ENCODE measurements around the gene TERT.
"Not testable (repeated sequence)": the region's sequence is repeated elsewhere in the genome, so short reads cannot be mapped to it uniquely, and the experiment has no call there.

TERT gene

GRCh38 chr5:1330146-1330846 is 35.4 kb upstream of the TERT start:
- Histone ChIP-seq H3K4me2 (ENCODE audit: low read depth, low read length, poor library complexity, severe bottlenecking) (no peak overlapping the region), H3K9me3 (ENCODE audit: insufficient read depth, low read depth, low read length) (no peaks in the 10 kb centered on the region), H3K9me2 (replicated peaks; ENCODE audit: low read depth, low read length) (no peaks in the 10 kb centered on the region), H3K4me3 (ENCODE audit: low read length, poor library complexity, severe bottlenecking) (no peak overlapping the region), H3K36me3 (ENCODE audit: insufficient read depth, low read length) (peaks cover 64% of the 10 kb centered on the region; the same call in 1 of the 2 replicates), H3K4me1 (ENCODE audit: insufficient read depth, low read length, poor library complexity, severe bottlenecking) (no peaks in the 10 kb centered on the region), H3K27me3 (ENCODE audit: insufficient read depth, low read length, poor library complexity, severe bottlenecking) (no peaks in the 10 kb centered on the region), H2AFZ (ENCODE audit: low read length) (no peak overlapping the region), H3K79me2 (ENCODE audit: insufficient read depth, low read length) (peaks cover 22% of the 10 kb centered on the region; the same call in 1 of the 2 replicates), H3K9ac (ENCODE audit: low read depth, low read length, poor library complexity, severe bottlenecking) (no peak overlapping the region), H3F3A (ENCODE audit: low read depth) (peaks cover 7% of the 10 kb centered on the region; the same call in 1 of the 2 replicates), H4K20me1 (ENCODE audit: insufficient read depth, low read length, poor library complexity, severe bottlenecking) (peaks cover 29% of the 10 kb centered on the region)
- TF ChIP-seq EZH2phosphoT487 (IDR thresholded peaks at IDR 0.05; ENCODE audit: borderline replicate concordance) (no peak), CTCF (conservative IDR thresholded peaks at IDR 0.05; ENCODE audit: low read length) (no peak)

- H3K27me3 ChIP-seq (ENCODE audit: insufficient read depth, low read length, poor library complexity, severe bottlenecking) = no peaks in the 10 kb centered on the region
- H3K9ac ChIP-seq (ENCODE audit: low read depth, low read length, poor library complexity, severe bottlenecking) = no peak overlapping the region
- H3K9me2 ChIP-seq (replicated peaks; ENCODE audit: low read depth, low read length) = no peaks in the 10 kb centered on the region
- no peaks in the 10 kb centered on the region for H3K9me3 ChIP-seq (ENCODE audit: insufficient read depth, low read depth, low read length)
- no peak overlapping the region for H3K4me3 ChIP-seq (ENCODE audit: low read length, poor library complexity, severe bottlenecking)
- no peak overlapping the region for H3K4me2 ChIP-seq (ENCODE audit: low read depth, low read length, poor library complexity, severe bottlenecking)
- no peak for TF ChIP-seq CTCF (conservative IDR thresholded peaks at IDR 0.05; ENCODE audit: low read length)
- no peak for TF ChIP-seq EZH2phosphoT487 (IDR thresholded peaks at IDR 0.05; ENCODE audit: borderline replicate concordance)
- H3K36me3 ChIP-seq (ENCODE audit: insufficient read depth, low read length) = peaks cover 64% of the 10 kb centered on the region; the same call in 1 of the 2 replicates
- peaks cover 15% of the 10 kb centered on the region; the same call in 1 of the 2 replicates for H3K79me2 ChIP-seq (ENCODE audit: insufficient read depth, low read length)
- H3F3A ChIP-seq (ENCODE audit: low read depth) = peaks cover 7% of the 10 kb centered on the region; the same call in 1 of the 2 replicates
- no peak overlapping the region for H2AFZ ChIP-seq (ENCODE audit: low read length)
- peaks cover 20% of the 10 kb centered on the region for H4K20me1 ChIP-seq (ENCODE audit: insufficient read depth, low read length, poor library complexity, severe bottlenecking)
- no peaks in the 10 kb centered on the region for H3K4me1 ChIP-seq (ENCODE audit: insufficient read depth, low read length, poor library complexity, severe bottlenecking)
These were observed 34.3 kb upstream of the TERT start for GRCh38 chr5:1329111-1329579.

DNA sequence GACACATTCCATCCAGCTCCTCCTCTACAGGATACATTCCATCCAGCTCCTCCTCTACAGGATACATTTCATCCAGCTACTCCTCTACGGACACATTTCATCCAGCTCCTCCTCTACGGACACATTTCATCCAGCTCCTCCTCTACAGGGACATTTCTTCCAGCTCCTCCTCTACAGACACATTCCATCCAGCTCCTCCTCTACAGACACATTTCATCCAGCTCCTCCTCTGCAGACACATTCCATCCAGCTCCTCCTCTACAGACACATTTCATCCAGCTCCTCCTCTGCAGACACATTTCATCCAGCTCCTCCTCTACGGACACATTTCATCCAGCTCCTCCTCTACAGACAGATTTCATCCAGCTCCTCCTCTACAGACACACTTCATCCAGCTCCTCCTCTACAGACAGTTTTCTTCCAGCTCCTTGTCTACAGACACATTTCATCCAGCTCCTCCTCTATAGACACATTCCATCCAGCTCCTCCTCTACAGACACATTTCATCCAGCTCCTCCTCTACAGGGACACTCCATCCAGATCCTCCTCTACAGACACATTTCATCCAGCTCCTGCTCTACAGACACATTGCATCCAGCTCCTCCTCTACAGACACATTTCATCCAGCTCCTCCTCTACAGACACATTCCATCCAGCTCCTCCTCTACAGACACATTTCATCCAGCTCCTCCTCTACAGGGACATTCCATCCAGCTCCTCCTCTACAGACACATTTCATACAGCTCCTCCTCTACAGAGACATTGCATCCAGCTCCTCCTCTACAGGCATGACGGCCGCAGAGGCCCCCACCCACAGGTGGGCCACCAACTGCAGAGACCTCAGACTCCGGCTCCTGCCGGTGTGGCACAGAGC is 33.6 kb upstream of the TERT start:
- not testable (repeated sequence) for H3K4me2 ChIP-seq (ENCODE audit: low read depth, low read length, poor library complexity, severe bottlenecking); H3K9me2 ChIP-seq (replicated peaks; ENCODE audit: low read depth, low read length); H2AFZ ChIP-seq (ENCODE audit: low read length); H3K4me1 ChIP-seq (ENCODE audit: insufficient read depth, low read length, poor library complexity, severe bottlenecking); H3K27me3 ChIP-seq (ENCODE audit: insufficient read depth, low read length, poor library complexity, severe bottlenecking); H3K4me3 ChIP-seq (ENCODE audit: low read length, poor library complexity, severe bottlenecking); H3K9me3 ChIP-seq (ENCODE audit: insufficient read depth, low read depth, low read length); H3F3A ChIP-seq (ENCODE audit: low read depth); H3K9ac ChIP-seq (ENCODE audit: low read depth, low read length, poor library complexity, severe bottlenecking)
- peaks cover 64% of the 10 kb centered on the region; the same call in 1 of the 2 replicates for H3K36me3 ChIP-seq (ENCODE audit: insufficient read depth, low read length)
- peaks cover 14% of the 10 kb centered on the region; the same call in 1 of the 2 replicates for H3K79me2 ChIP-seq (ENCODE audit: insufficient read depth, low read length)
- peaks cover 14% of the 10 kb centered on the region for H4K20me1 ChIP-seq (ENCODE audit: insufficient read depth, low read length, poor library complexity, severe bottlenecking)

GRCh38 chr5:1326901-1327756 is 32.3 kb upstream of the TERT start:
- not testable (repeated sequence) for H3F3A ChIP-seq (ENCODE audit: low read depth)
- H3K36me3 ChIP-seq (ENCODE audit: insufficient read depth, low read length) = peaks cover 65% of the 10 kb centered on the region; the same call in 1 of the 2 replicates

DNA sequence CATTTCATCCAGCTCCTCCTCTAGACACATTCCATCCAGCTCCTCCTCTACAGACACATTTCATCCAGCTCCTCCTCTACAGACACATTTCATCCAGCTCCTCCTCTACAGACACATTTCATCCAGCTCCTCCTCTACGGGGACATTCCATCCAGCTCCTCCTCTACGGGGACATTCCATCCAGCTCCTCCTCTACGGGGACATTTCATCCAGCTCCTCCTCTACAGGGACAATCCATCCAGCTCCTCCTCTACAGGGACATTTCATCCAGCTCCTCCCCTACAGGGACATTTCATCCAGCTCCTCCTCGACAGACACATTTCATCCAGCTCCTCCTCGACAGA is 31.6 kb upstream of the TERT start:
- H3K27me3 ChIP-seq (ENCODE audit: insufficient read depth, low read length, poor library complexity, severe bottlenecking); H3K4me1 ChIP-seq (ENCODE audit: insufficient read depth, low read length, poor library complexity, severe bottlenecking); H3K4me2 ChIP-seq (ENCODE audit: low read depth, low read length, poor library complexity, severe bottlenecking); H3K9me3 ChIP-seq (ENCODE audit: insufficient read depth, low read depth, low read length); H4K20me1 ChIP-seq (ENCODE audit: insufficient read depth, low read length, poor library complexity, severe bottlenecking); H2AFZ ChIP-seq (ENCODE audit: low read length); H3K9ac ChIP-seq (ENCODE audit: low read depth, low read length, poor library complexity, severe bottlenecking); H3F3A ChIP-seq (ENCODE audit: low read depth); H3K4me3 ChIP-seq (ENCODE audit: low read length, poor library complexity, severe bottlenecking); H3K9me2 ChIP-seq (replicated peaks; ENCODE audit: low read depth, low read length): not testable (repeated sequence)
- Histone ChIP-seq H3K79me2 (ENCODE audit: insufficient read depth, low read length) (peaks cover 11% of the 10 kb centered on the region; the same call in 1 of the 2 replicates), H3K36me3 (ENCODE audit: insufficient read depth, low read length) (peaks cover 65% of the 10 kb centered on the region; the same call in 1 of the 2 replicates)

More at GRCh38 chr5:1326901-1327756, 32.3 kb upstream of the TERT start:
- H3K9ac ChIP-seq (ENCODE audit: low read depth, low read length, poor library complexity, severe bottlenecking); H3K4me2 ChIP-seq (ENCODE audit: low read depth, low read length, poor library complexity, severe bottlenecking); H3K4me1 ChIP-seq (ENCODE audit: insufficient read depth, low read length, poor library complexity, severe bottlenecking); H3K4me3 ChIP-seq (ENCODE audit: low read length, poor library complexity, severe bottlenecking); H4K20me1 ChIP-seq (ENCODE audit: insufficient read depth, low read length, poor library complexity, severe bottlenecking); H2AFZ ChIP-seq (ENCODE audit: low read length); H3K27me3 ChIP-seq (ENCODE audit: insufficient read depth, low read length, poor library complexity, severe bottlenecking); H3K9me3 ChIP-seq (ENCODE audit: insufficient read depth, low read depth, low read length); H3K9me2 ChIP-seq (replicated peaks; ENCODE audit: low read depth, low read length): not testable (repeated sequence)
- peaks cover 11% of the 10 kb centered on the region; the same call in 1 of the 2 replicates for H3K79me2 ChIP-seq (ENCODE audit: insufficient read depth, low read length)
